Large intestine (tissue), 1 donor: ENCODE data around the gene GALK1. TPM values are rescaled to one million over a fixed set of nuclear protein-coding genes. Genes with fewer than 3 reads are reported as not detected.

ENCODE experiments used
- polyA plus RNA-seq: library from polyadenylated mRNA; unstranded; fragments of 120-200 nt; gene quantifications from one replicate; pipeline ENCODE4 v1.2.1, GENCODE V29; 2013

Gene GALK1
- polyA plus RNA-seq, 1 donor: 61.0 TPM

Other genes with a start within 250 kb of the GALK1 start
- 13.9 TPM for gene CASKIN2, start 249.7 kb downstream of the GALK1 start, polyA plus RNA-seq
- gene TSEN54, start 248.7 kb downstream of the GALK1 start, polyA plus RNA-seq: 65.3 TPM
- 149 TPM for gene LLGL2, start 239.5 kb downstream of the GALK1 start, polyA plus RNA-seq
- gene MYO15B, start 177.4 kb downstream of the GALK1 start, polyA plus RNA-seq: 595 TPM
- 19.6 TPM for gene SMIM5, start 131.8 kb downstream of the GALK1 start, polyA plus RNA-seq
- gene RECQL5, start 98.0 kb downstream of the GALK1 start, polyA plus RNA-seq: 51.9 TPM
- 70.7 TPM for gene SAP30BP, start 97.9 kb downstream of the GALK1 start, polyA plus RNA-seq
- gene ITGB4, start 43.7 kb downstream of the GALK1 start, polyA plus RNA-seq: 48.4 TPM
- 35.7 TPM for gene UNK, start 19.6 kb upstream of the GALK1 start, polyA plus RNA-seq
- gene UNC13D, start 79.2 kb upstream of the GALK1 start, polyA plus RNA-seq: 55.8 TPM
- gene WBP2, start 90.1 kb upstream of the GALK1 start, polyA plus RNA-seq: 107 TPM
- gene TRIM47, start 113.4 kb upstream of the GALK1 start, polyA plus RNA-seq: 9.8 TPM
- 18.7 TPM for gene TRIM65, start 131.8 kb upstream of the GALK1 start, polyA plus RNA-seq
- 62.1 TPM for gene MRPL38, start 139.7 kb upstream of the GALK1 start, polyA plus RNA-seq
- gene FBF1, start 175.8 kb upstream of the GALK1 start, polyA plus RNA-seq: 52.1 TPM
- 64.6 TPM for gene ACOX1, start 214.0 kb upstream of the GALK1 start, polyA plus RNA-seq
- 24.5 TPM for gene TEN1, start 214.0 kb upstream of the GALK1 start, polyA plus RNA-seq
- gene CDK3, start 235.7 kb upstream of the GALK1 start, polyA plus RNA-seq: 14.9 TPM